ENCODE data around the gene SLC30A10. TPM values are rescaled to one million over a fixed set of nuclear protein-coding genes. Genes with fewer than 3 reads are reported as not detected.

SLC30A10 gene
- total RNA-seq, 1 donor from 2014 or later: 2.2 TPM

- Mint-ChIP-seq H3K36me3 (no peaks in the 10 kb centered on the region), H3K27ac (no peak overlapping the region), H3K4me3 (peak overlapping the region; percentile 80), H3K4me1 (ENCODE audit: unreplicated experiment) (no peaks in the 10 kb centered on the region), H3K27me3 (peaks cover 49% of the 10 kb centered on the region), H3K9me3 (no peaks in the 10 kb centered on the region)
- DNase-seq (ENCODE audit: extremely low spot score, unreplicated experiment): no peak
- TF ChIP-seq, protein P1, sequence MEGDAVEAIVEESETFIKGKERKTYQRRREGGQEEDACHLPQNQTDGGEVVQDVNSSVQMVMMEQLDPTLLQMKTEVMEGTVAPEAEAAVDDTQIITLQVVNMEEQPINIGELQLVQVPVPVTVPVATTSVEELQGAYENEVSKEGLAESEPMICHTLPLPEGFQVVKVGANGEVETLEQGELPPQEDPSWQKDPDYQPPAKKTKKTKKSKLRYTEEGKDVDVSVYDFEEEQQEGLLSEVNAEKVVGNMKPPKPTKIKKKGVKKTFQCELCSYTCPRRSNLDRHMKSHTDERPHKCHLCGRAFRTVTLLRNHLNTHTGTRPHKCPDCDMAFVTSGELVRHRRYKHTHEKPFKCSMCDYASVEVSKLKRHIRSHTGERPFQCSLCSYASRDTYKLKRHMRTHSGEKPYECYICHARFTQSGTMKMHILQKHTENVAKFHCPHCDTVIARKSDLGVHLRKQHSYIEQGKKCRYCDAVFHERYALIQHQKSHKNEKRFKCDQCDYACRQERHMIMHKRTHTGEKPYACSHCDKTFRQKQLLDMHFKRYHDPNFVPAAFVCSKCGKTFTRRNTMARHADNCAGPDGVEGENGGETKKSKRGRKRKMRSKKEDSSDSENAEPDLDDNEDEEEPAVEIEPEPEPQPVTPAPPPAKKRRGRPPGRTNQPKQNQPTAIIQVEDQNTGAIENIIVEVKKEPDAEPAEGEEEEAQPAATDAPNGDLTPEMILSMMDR (conservative IDR thresholded peaks at IDR 0.05): no peak
Measured at GRCh38 chr1:219926363-219926998, 1.9 kb downstream of the SLC30A10 start.

DNA sequence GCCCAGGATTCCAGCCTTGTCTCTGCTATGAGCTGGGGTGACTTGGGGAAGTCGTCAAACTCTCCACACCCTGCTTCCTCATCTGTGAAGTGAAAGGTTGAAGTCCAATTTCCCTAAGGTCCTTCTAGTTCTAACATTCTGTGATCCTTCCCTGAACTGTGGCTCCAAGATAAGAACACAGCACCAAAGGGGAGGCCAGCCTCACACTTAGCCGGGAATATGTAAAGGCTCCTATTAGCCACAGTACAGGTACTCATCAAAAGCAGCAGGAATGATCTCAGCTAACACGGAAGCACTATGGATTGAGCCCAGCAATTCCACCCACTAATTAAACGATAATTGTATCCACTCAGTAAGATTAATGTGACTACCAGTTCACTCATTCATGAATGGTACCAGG lies 4.0 kb downstream of the SLC30A10 start:
- DNase-seq (ENCODE audit: extremely low spot score, unreplicated experiment): no peak
- TF ChIP-seq, protein P1 (conservative IDR thresholded peaks at IDR 0.05): no peak

GRCh38 chr1:219917851-219918466 lies 10.4 kb downstream of the SLC30A10 start:
- Mint-ChIP-seq H3K9me3 (no peaks in the 10 kb centered on the region), H3K27ac (no peak overlapping the region), H3K4me3 (no peak overlapping the region), H3K4me1 (ENCODE audit: unreplicated experiment) (no peaks in the 10 kb centered on the region), H3K27me3 (peaks cover 4% of the 10 kb centered on the region), H3K36me3 (no peaks in the 10 kb centered on the region)
- no peak for DNase-seq (ENCODE audit: extremely low spot score, unreplicated experiment)
- TF ChIP-seq, protein P1 (conservative IDR thresholded peaks at IDR 0.05): no peak

More for the DNA sequence above, 4.0 kb downstream of the SLC30A10 start:
- Mint-ChIP-seq H3K27ac (no peak overlapping the region), H3K36me3 (no peaks in the 10 kb centered on the region), H3K27me3 (peaks cover 42% of the 10 kb centered on the region), H3K4me3 (no peak overlapping the region), H3K9me3 (no peaks in the 10 kb centered on the region), H3K4me1 (ENCODE audit: unreplicated experiment) (no peaks in the 10 kb centered on the region)

GRCh38 chr1:219917281-219917680 lies 11.1 kb downstream of the SLC30A10 start:
- H3K27me3 Mint-ChIP-seq: no peaks in the 10 kb centered on the region
- no peaks in the 10 kb centered on the region for H3K9me3 Mint-ChIP-seq
- H3K36me3 Mint-ChIP-seq: no peaks in the 10 kb centered on the region
- H3K4me3 Mint-ChIP-seq: no peak overlapping the region
- DNase-seq (ENCODE audit: extremely low spot score, unreplicated experiment): no peak
- TF ChIP-seq, protein P1 (conservative IDR thresholded peaks at IDR 0.05): no peak
- H3K4me1 Mint-ChIP-seq (ENCODE audit: unreplicated experiment): no peaks in the 10 kb centered on the region
- H3K27ac Mint-ChIP-seq: no peak overlapping the region

- no peak overlapping the region for H3K27ac Mint-ChIP-seq
- H3K36me3 Mint-ChIP-seq: no peaks in the 10 kb centered on the region
- H3K27me3 Mint-ChIP-seq: no peaks in the 10 kb centered on the region
- no peaks in the 10 kb centered on the region for H3K9me3 Mint-ChIP-seq
- H3K4me3 Mint-ChIP-seq: no peak overlapping the region
- H3K4me1 Mint-ChIP-seq (ENCODE audit: unreplicated experiment): no peaks in the 10 kb centered on the region
- TF ChIP-seq, protein P1 (conservative IDR thresholded peaks at IDR 0.05): no peak
- no peak for DNase-seq (ENCODE audit: extremely low spot score, unreplicated experiment)
Measured at GRCh38 chr1:219916257-219916656, 12.1 kb downstream of the SLC30A10 start.
